ENCODE data around the gene GID8. TPM values are rescaled to one million over a fixed set of nuclear protein-coding genes. Genes with fewer than 3 reads are reported as not detected.
"Not testable (repeated sequence)": the region's sequence is repeated elsewhere in the genome, so short reads cannot be mapped to it uniquely, and the experiment has no call there.

GID8 gene
- total and polyA plus RNA-seq, 2 donors (not counting 1 experiment from before 2014, with no cell fraction given), result 12.4 to 47.4 TPM

DNA sequence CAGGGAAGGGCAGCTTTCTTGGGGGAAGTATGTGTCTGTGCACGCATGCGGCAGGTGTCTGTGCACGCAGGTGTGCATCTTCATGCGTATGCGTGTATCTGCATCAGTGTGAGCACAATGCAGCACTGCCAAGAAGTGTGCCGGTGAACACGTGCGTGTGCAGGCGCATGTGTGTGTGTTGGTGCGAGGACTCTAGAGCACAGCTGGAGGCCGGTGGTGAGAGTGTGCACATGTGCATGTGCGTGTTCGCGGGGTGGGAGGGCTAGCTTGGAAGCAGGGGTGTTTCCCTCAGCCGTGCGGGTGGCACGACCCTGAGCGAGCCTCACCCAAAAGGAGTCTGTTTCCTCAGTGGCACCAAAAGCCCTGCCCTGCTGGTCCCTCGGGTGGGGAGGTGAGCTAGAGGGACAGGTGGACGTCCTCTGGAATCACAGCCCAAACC lies 22.1 kb downstream of the GID8 start:
- 90% methylated on average over 20 of the region's 20 CpGs for WGBS (ENCODE audit: insufficient coverage)
- ATAC-seq (ENCODE audit: low read depth) (no peak), DNase-seq (no peak)
- no peaks in the 10 kb centered on the region for H3K27me3 Mint-ChIP-seq
- ChIA-PET CTCF (interaction anchor here (1.5 to 1.7 kb wide), 2 partner anchors 13 to 88 kb away, joined by 3 to 10 read pairs; no protein-coding TSS in a partner anchor), POLR2A (interaction anchor here (0.5 kb wide), 1 partner anchor 593 kb away, joined by 3 read pairs; no protein-coding TSS in a partner anchor)
- peaks cover 60% of the 10 kb centered on the region for H3K79me2 ChIP-seq (ENCODE audit: control insufficient read depth, insufficient read depth, low read length)
- no peak overlapping the region for H3K4me2 ChIP-seq (replicated peaks; ENCODE audit: low read depth, low read length, poor library complexity, severe bottlenecking)
- TF ChIP-seq CTCF (IDR thresholded peaks at IDR 0.05) (no peak), EZH2 (IDR thresholded peaks at IDR 0.05; ENCODE audit: borderline replicate concordance, insufficient read depth, low read depth, low read length, poor library complexity, severe bottlenecking) (no peak)
- H3K4me3 ChIP-seq (ENCODE audit: control extremely low read depth in 1 of 5, extremely low read depth in 1 of 5, insufficient read depth in 1 of 5, low read depth in 2 of 5, low read length in 4 of 5), result no peak overlapping the region
- no peaks in the 10 kb centered on the region for H3K27me3 ChIP-seq (replicated peaks in 1 of 4; ENCODE audit: control extremely low read depth in 1 of 4, control insufficient read depth in 3 of 4, insufficient read depth in 4 of 4, low read length in 3 of 4)
- H2AFZ ChIP-seq (ENCODE audit: insufficient read depth, low read depth, low read length, poor library complexity, severe bottlenecking), result no peak overlapping the region
- no peak overlapping the region for H3K9ac ChIP-seq (ENCODE audit: low read length)
- intact Hi-C loops (cut with micrococcal nuclease), result loop anchor here (10.0 kb wide), 3 partner anchors 45 to 935 kb away; partner anchors contain the start of genes BHLHE23, DNAJC5 and MRGBP
- peaks cover 24% of the 10 kb centered on the region for H3K4me1 Mint-ChIP-seq
- no peak overlapping the region for H3K27ac ChIP-seq (ENCODE audit: low read length in 2 of 2)
- peaks cover 15 to 22% of the 10 kb centered on the region in 2 donors for H3K4me1 ChIP-seq (ENCODE audit: control insufficient read depth in 2 of 2, insufficient read depth in 2 of 2, low read length in 2 of 2)
- H3K36me3 ChIP-seq (replicated peaks in 1 of 2; ENCODE audit: control extremely low read depth in 1 of 2, control insufficient read depth in 1 of 2, extremely low read depth in 1 of 2, insufficient read depth in 2 of 2, low read length in 1 of 2), result peaks cover 0 to 56% of the 10 kb centered on the region in 2 experiments
- peaks cover 54% of the 10 kb centered on the region for H4K20me1 ChIP-seq (ENCODE audit: control insufficient read depth, insufficient read depth, low read length, poor library complexity, severe bottlenecking)
- no peaks in the 10 kb centered on the region for H3K9me3 Mint-ChIP-seq (ENCODE audit: insufficient read depth)
- no peak overlapping the region for H3K27ac Mint-ChIP-seq
- H3K9me3 ChIP-seq (ENCODE audit: control extremely low read depth in 1 of 3, control insufficient read depth in 2 of 3, insufficient read depth in 1 of 3, low read length in 2 of 3), result no peaks in the 10 kb centered on the region
- no peak overlapping the region for H3K4me3 Mint-ChIP-seq

GRCh38 chr20:62960446-62961309 lies 22.7 kb downstream of the GID8 start:
- H3K27ac Mint-ChIP-seq; POLR2A ChIA-PET; H3K4me3 ChIP-seq (ENCODE audit: control extremely low read depth in 1 of 5, extremely low read depth in 1 of 5, insufficient read depth in 1 of 5, low read depth in 2 of 5, low read length in 4 of 5); H2AFZ ChIP-seq (ENCODE audit: insufficient read depth, low read depth, low read length, poor library complexity, severe bottlenecking); H3K27me3 Mint-ChIP-seq; H3K4me3 Mint-ChIP-seq; H3K9me3 ChIP-seq (ENCODE audit: control extremely low read depth in 1 of 3, control insufficient read depth in 2 of 3, insufficient read depth in 1 of 3, low read length in 2 of 3); intact Hi-C loops (cut with micrococcal nuclease); H3K27ac ChIP-seq (ENCODE audit: low read length in 2 of 2); H3K4me2 ChIP-seq (replicated peaks; ENCODE audit: low read depth, low read length, poor library complexity, severe bottlenecking); H3K9ac ChIP-seq (ENCODE audit: low read length); H3K27me3 ChIP-seq (replicated peaks in 1 of 4; ENCODE audit: control extremely low read depth in 1 of 4, control insufficient read depth in 3 of 4, insufficient read depth in 4 of 4, low read length in 3 of 4); DNase-seq; ATAC-seq (ENCODE audit: low read depth); H3K9me3 Mint-ChIP-seq (ENCODE audit: insufficient read depth): not testable (repeated sequence)
- CTCF ChIA-PET, result interaction anchor here (1.5 to 1.7 kb wide), 2 partner anchors 12 to 89 kb away, joined by 3 to 10 read pairs; no protein-coding TSS in a partner anchor
- Histone ChIP-seq H3K36me3 (replicated peaks in 1 of 2; ENCODE audit: control extremely low read depth in 1 of 2, control insufficient read depth in 1 of 2, extremely low read depth in 1 of 2, insufficient read depth in 2 of 2, low read length in 1 of 2) (peaks cover 0 to 60% of the 10 kb centered on the region in 2 experiments), H3K4me1 (ENCODE audit: control insufficient read depth in 2 of 2, insufficient read depth in 2 of 2, low read length in 2 of 2) (peaks cover 9 to 16% of the 10 kb centered on the region in 2 donors), H4K20me1 (ENCODE audit: control insufficient read depth, insufficient read depth, low read length, poor library complexity, severe bottlenecking) (peaks cover 58% of the 10 kb centered on the region), H3K79me2 (ENCODE audit: control insufficient read depth, insufficient read depth, low read length) (peaks cover 54% of the 10 kb centered on the region)
- WGBS (ENCODE audit: insufficient coverage), result 97% methylated on average over 19 of the region's 31 CpGs
- H3K4me1 Mint-ChIP-seq, result peaks cover 20% of the 10 kb centered on the region
